GM23338 (cell line): ENCODE measurements around the gene CRYL1. TPM values are rescaled to one million over a fixed set of nuclear protein-coding genes. Genes with fewer than 3 reads are reported as not detected.
A peak's percentile ranks its signal among the peaks of the same experiment; 100 is the strongest.

Source experiments
- ATAC-seq: fragments of 200-7000 bp; cut with Tn5 transposase; 3 replicates; pipeline ENCODE4 v1.9.1; 2020
- DNase-seq: peaks from one replicate; pipeline ENCODE4 v3.0.0-alpha.2; 2015; ENCODE audit warnings: low spot score
- H2AFZ ChIP-seq: fragments of 200-600 bp; sonication (generic); 2 replicates; pipeline ENCODE4 v1.8.0; 2016; ENCODE audit warnings: antibody characterized with exemption, mild to moderate bottlenecking, moderate library complexity
- H3F3A ChIP-seq: fragments of 200-600 bp; sonication (generic); replicated peaks from 2 replicates; pipeline ENCODE4 v1.8.0; 2017; ENCODE audit warnings: antibody characterized with exemption, mixed run types, low read depth
- H3K27ac ChIP-seq: fragments of 200-600 bp; sonication (generic); 2 replicates; pipeline ENCODE4 v1.6.1; 2016; ENCODE audit warnings: low read depth
- H3K27me3 ChIP-seq: fragments of 200-600 bp; sonication (generic); 2 replicates; pipeline ENCODE4 v1.8.0; 2016; ENCODE audit warnings: mild to moderate bottlenecking, mixed run types, moderate library complexity; ENCODE audit not compliant: insufficient read depth
- H3K36me3 ChIP-seq: fragments of 200-600 bp; sonication (generic); 2 replicates; pipeline ENCODE4 v1.8.0; 2016; ENCODE audit warnings: mild to moderate bottlenecking; ENCODE audit not compliant: insufficient read depth
- H3K4me1 ChIP-seq: fragments of 200-600 bp; sonication (generic); 2 replicates; pipeline ENCODE4 v1.8.0; 2016; ENCODE audit warnings: mild to moderate bottlenecking, moderate library complexity; ENCODE audit not compliant: insufficient read depth
- H3K4me2 ChIP-seq: fragments of 200-600 bp; sonication (generic); 2 replicates; pipeline ENCODE4 v1.7.1; 2017; ENCODE audit warnings: mixed run types
- H3K4me3 ChIP-seq: fragments of 200-600 bp; sonication (generic); 2 replicates; pipeline ENCODE4 v1.6.1; 2016; ENCODE audit warnings: mixed run types
- H3K79me2 ChIP-seq: fragments of 200-600 bp; sonication (generic); replicated peaks from 2 replicates; pipeline ENCODE4 v1.8.0; 2017; ENCODE audit warnings: mild to moderate bottlenecking; ENCODE audit not compliant: insufficient read depth
- H3K9me2 ChIP-seq: fragments of 200-600 bp; sonication (generic); 2 replicates; pipeline ENCODE4 v1.8.0; 2017; ENCODE audit not compliant: insufficient read depth
- H4K20me1 ChIP-seq: fragments of 200-600 bp; sonication (generic); replicated peaks from 2 replicates; pipeline ENCODE4 v1.8.0; 2017; ENCODE audit warnings: mild to moderate bottlenecking; ENCODE audit not compliant: insufficient read depth
- H3K27ac Mint-ChIP-seq: 2 replicates; pipeline ENCODE4 v1.8.0; 2020; ENCODE audit warnings: inconsistent platforms, mild to moderate bottlenecking, moderate library complexity, mixed read lengths
- H3K27me3 Mint-ChIP-seq: 3 replicates; pipeline ENCODE4 v1.8.0; 2022; ENCODE audit warnings: low read depth, mild to moderate bottlenecking, moderate library complexity, mixed read lengths, inconsistent platforms; ENCODE audit not compliant: insufficient read depth, poor library complexity
- H3K36me3 Mint-ChIP-seq: 3 replicates; pipeline ENCODE4 v1.8.0; 2021; ENCODE audit warnings: low read depth, mild to moderate bottlenecking, inconsistent platforms, moderate library complexity, mixed read lengths
- H3K4me1 Mint-ChIP-seq: 3 replicates; pipeline ENCODE4 v1.8.0; 2020; ENCODE audit warnings: mild to moderate bottlenecking, inconsistent platforms, mixed read lengths
- H3K4me3 Mint-ChIP-seq: 3 replicates; pipeline ENCODE4 v1.8.0; 2021; ENCODE audit warnings: moderate library complexity, mild to moderate bottlenecking, inconsistent platforms, mixed read lengths
- H3K9me3 Mint-ChIP-seq: 3 replicates; pipeline ENCODE4 v1.8.0; 2020; ENCODE audit warnings: moderate library complexity, mild to moderate bottlenecking, inconsistent platforms, mixed read lengths
- CREB1 ChIP-seq: fragments of 250-450 bp; sonication (Bioruptor Pico); IDR thresholded peaks from 2 replicates; pipeline ENCODE4 v1.5.0; 2020; ENCODE audit warnings: low read depth, mild to moderate bottlenecking, moderate library complexity
- CTCF ChIP-seq, 2 experiments: fragments of 200-600 bp in 1 of 2; sonication (generic) in 1 of 2; conservative IDR thresholded peaks; 2 replicates each; pipeline versions ENCODE4 v1.5.1 to v1.6.1; 2016 to 2017; ENCODE audit warnings: antibody characterized with exemption in 2 of 2, low read depth in 2 of 2, mild to moderate bottlenecking in 2 of 2, moderate library complexity in 1 of 2
- ETS1 ChIP-seq: IDR thresholded peaks from 2 replicates; pipeline ENCODE4 v1.6.1; 2016; ENCODE audit warnings: antibody characterized with exemption
- EZH2 ChIP-seq: fragments of 200-600 bp; sonication (generic); IDR thresholded peaks from one replicate; pipeline ENCODE4 v1.8.0; 2017; ENCODE audit warnings: antibody characterized with exemption, mild to moderate bottlenecking, low read depth; ENCODE audit not compliant: unreplicated experiment
- EZH2phosphoT487 ChIP-seq: fragments of 200-600 bp; sonication (generic); IDR thresholded peaks from one replicate; pipeline ENCODE4 v1.8.1; 2018; ENCODE audit warnings: antibody characterized with exemption; ENCODE audit not compliant: unreplicated experiment
- JUNB ChIP-seq: IDR thresholded peaks from one replicate; pipeline ENCODE4 v1.6.1; 2016; ENCODE audit warnings: antibody characterized with exemption; ENCODE audit not compliant: unreplicated experiment
- NANOG ChIP-seq: IDR thresholded peaks from 2 replicates; pipeline ENCODE4 v1.6.1; 2016; ENCODE audit warnings: antibody characterized with exemption, borderline replicate concordance
- POLR2AphosphoS5 ChIP-seq: IDR thresholded peaks from 2 replicates; pipeline ENCODE4 v1.6.1; 2016; ENCODE audit warnings: antibody characterized with exemption, low read depth
- REST ChIP-seq: IDR thresholded peaks from one replicate; pipeline ENCODE4 v1.6.1; 2018; ENCODE audit warnings: antibody characterized with exemption; ENCODE audit not compliant: unreplicated experiment
- STAT1 ChIP-seq: IDR thresholded peaks from one replicate; pipeline ENCODE4 v1.6.1; 2016; ENCODE audit warnings: antibody characterized with exemption; ENCODE audit not compliant: unreplicated experiment
- ZNF114 ChIP-seq: fragments of 250-450 bp; sonication (Bioruptor Pico); IDR thresholded peaks from 2 replicates; pipeline ENCODE4 v1.5.0; 2020; ENCODE audit warnings: mild to moderate bottlenecking, moderate library complexity
- ZNF331 ChIP-seq: fragments of 250-450 bp; sonication (Bioruptor Pico); IDR thresholded peaks from 2 replicates; pipeline ENCODE4 v1.5.0; 2020; ENCODE audit warnings: low read depth, mild to moderate bottlenecking, moderate library complexity
- ZNF462 ChIP-seq: fragments of 250-450 bp; sonication (Bioruptor Pico); IDR thresholded peaks from 2 replicates; pipeline ENCODE4 v1.5.0; 2020; ENCODE audit warnings: mild to moderate bottlenecking, moderate library complexity
- polyA plus RNA-seq: library from polyadenylated mRNA; unstranded; fragments of >200 nt; fragmentation: Nextera tagmentation; extraction: Ambion mirVana; gene quantifications from 2 replicates; pipeline ENCODE4 v1.2.1, GENCODE V29; 2016
- total RNA-seq: library from RNA; depleted of rRNA; stranded (reverse); fragments of >200 nt; shearing (Covaris generic); gene quantifications from 2 replicates; pipeline ENCODE4 v1.2.3, GENCODE V29; 2014

The CRYL1 gene
- total and polyA plus RNA-seq, 2 experiments from 2014 or later: 2.2 to 2.6 TPM

- no peak overlapping the region for H3K27ac ChIP-seq
- ATAC-seq (no peak), DNase-seq (peak; percentile 22)
- TF ChIP-seq JUNB: no peak
- TF ChIP-seq EZH2: no peak
- no peak for TF ChIP-seq CREB1 (CRISPR knock-in tag)
- no peak for TF ChIP-seq CTCF (conservative IDR thresholded peaks at IDR 0.05; ENCODE audit: low read depth in 2 of 2)
- no peak for TF ChIP-seq POLR2AphosphoS5
- TF ChIP-seq STAT1: no peak
- no peak for TF ChIP-seq ZNF331 (CRISPR knock-in tag)
- no peak for TF ChIP-seq EZH2phosphoT487
- no peak for TF ChIP-seq ZNF462
- no peak for TF ChIP-seq ETS1
- TF ChIP-seq REST: no peak
- no peak for TF ChIP-seq ZNF114
- TF ChIP-seq NANOG: no peak
- Mint-ChIP-seq H3K36me3 (peaks cover 26% of the 10 kb centered on the region), H3K4me3 (peak overlapping the region; percentile 54; the same call in 2 of the 3 replicates), H3K4me1 (peaks cover 6% of the 10 kb centered on the region), H3K27me3 (peaks cover 11% of the 10 kb centered on the region), H3K9me3 (peaks cover 31% of the 10 kb centered on the region), H3K27ac (no peak overlapping the region)
- H3F3A ChIP-seq: peaks cover 5% of the 10 kb centered on the region; the same call in 1 of the 2 replicates
- peaks cover 6% of the 10 kb centered on the region; the same call in 1 of the 2 replicates for H3K4me1 ChIP-seq
- H3K4me2 ChIP-seq: no peak overlapping the region
- 0 out of 2 replicates have a peak, but pooled peaks cover 2% of the 10 kb centered on the region for H3K79me2 ChIP-seq
- H3K4me3 ChIP-seq: no peak overlapping the region
- no peak overlapping the region for H2AFZ ChIP-seq
- no peaks in the 10 kb centered on the region for H4K20me1 ChIP-seq
- H3K27me3 ChIP-seq: no peaks in the 10 kb centered on the region
- no peaks in the 10 kb centered on the region; the same call in 1 of the 2 replicates for H3K9me2 ChIP-seq
- H3K36me3 ChIP-seq: no peaks in the 10 kb centered on the region; the same call in 1 of the 2 replicates
Observed at GRCh38 chr13:20565115-20565736, 39.6 kb upstream of the CRYL1 start.
